Right lung (tissue), 10 donors: Measurements from ENCODE around the gene BACE1. TPM values are rescaled to one million over a fixed set of nuclear protein-coding genes. Genes with fewer than 3 reads are reported as not detected.
"Not testable (repeated sequence)": the region's sequence is repeated elsewhere in the genome, so short reads cannot be mapped to it uniquely, and the experiment has no call there.

Experiments used
- DNase-seq, 2 donors: peaks; one replicate each; pipeline ENCODE4 v3.0.0-alpha.2; 2013
- long read RNA-seq, 8 donors: transcript quantifications; one replicate each; lab custom pipeline, GENCODE V29; 2026
- polyA plus RNA-seq, 5 donors: library from polyadenylated mRNA; unstranded; fragments of 120-200 nt; gene quantifications; one replicate each; pipeline versions ENCODE4 v1.2.1 to v1.2.3, GENCODE V29; 2013; ENCODE audit warnings: inconsistent platforms in 1 of 5, low replicate concordance in 1 of 5; ENCODE audit not compliant: insufficient read length in 5 of 5, insufficient read depth in 1 of 5

BACE1 gene
- 10 to 100 TPM; 41.7 to 52.5 (median 45.9) TPM for polyA plus RNA-seq
- long read RNA-seq, donor 1, full-length matches to known transcripts: 13 of 13 reads
- long read RNA-seq, donor 1, partial matches to known transcripts: 0 of 13 reads
- long read RNA-seq, donor 1, other reads (novel, unspliced or antisense): 0 of 13 reads
- long read RNA-seq, donor 2, full-length matches to known transcripts: 6 of 6 reads
- long read RNA-seq, donor 2, partial matches to known transcripts: 0 of 6 reads
- long read RNA-seq, donor 2, other reads (novel, unspliced or antisense): 0 of 6 reads
- long read RNA-seq, donor 3, full-length matches to known transcripts: 1 of 1 reads
- long read RNA-seq, donor 3, partial matches to known transcripts: 0 of 1 reads
- long read RNA-seq, donor 3, other reads (novel, unspliced or antisense): 0 of 1 reads
- long read RNA-seq, donor 4, full-length matches to known transcripts: 2 of 2 reads
- long read RNA-seq, donor 4, partial matches to known transcripts: 0 of 2 reads
- long read RNA-seq, donor 4, other reads (novel, unspliced or antisense): 0 of 2 reads
- long read RNA-seq, donor 5, full-length matches to known transcripts: 7 of 13 reads
- long read RNA-seq, donor 5, partial matches to known transcripts: 6 of 13 reads
- long read RNA-seq, donor 5, other reads (novel, unspliced or antisense): 0 of 13 reads
- long read RNA-seq, donor 6, full-length matches to known transcripts: 14 of 14 reads
- long read RNA-seq, donor 6, partial matches to known transcripts: 0 of 14 reads
- long read RNA-seq, donor 6, other reads (novel, unspliced or antisense): 0 of 14 reads
- long read RNA-seq, donor 7, full-length matches to known transcripts: 5 of 5 reads
- long read RNA-seq, donor 7, partial matches to known transcripts: 0 of 5 reads
- long read RNA-seq, donor 7, other reads (novel, unspliced or antisense): 0 of 5 reads
- long read RNA-seq, donor 8, full-length matches to known transcripts: 3 of 3 reads
- long read RNA-seq, donor 8, partial matches to known transcripts: 0 of 3 reads
- long read RNA-seq, donor 8, other reads (novel, unspliced or antisense): 0 of 3 reads

GRCh38 chr11:117316197-117316961, at the start of gene BACE1:
Gene BACE1 (minus strand): TSS chr11:117316256. CDS start chr11:117315795, 461 bp downstream.
- peak; percentile 78 to 81 for DNase-seq

GRCh38 chr11:117361432-117361831, 45.4 kb upstream of the BACE1 start:
- DNase-seq: no peak

GRCh38 chr11:117356126-117356890, 40.3 kb upstream of the BACE1 start:
- no peak for DNase-seq

- no peak for DNase-seq
Observed at GRCh38 chr11:117354550-117354949, 38.5 kb upstream of the BACE1 start.

GRCh38 chr11:117345039-117345438, 29.0 kb upstream of the BACE1 start:
- DNase-seq: no peak

- DNase-seq: no peak
Observed at GRCh38 chr11:117337076-117337475, 21.0 kb upstream of the BACE1 start.

GRCh38 chr11:117335399-117335798, 19.3 kb upstream of the BACE1 start:
- DNase-seq: no peak

- DNase-seq: no peak
Observed at GRCh38 chr11:117334896-117335295, 18.8 kb upstream of the BACE1 start.

- DNase-seq: no peak
Observed at GRCh38 chr11:117333917-117334316, 17.9 kb upstream of the BACE1 start.

- no peak for DNase-seq
Observed at GRCh38 chr11:117332843-117333242, 16.8 kb upstream of the BACE1 start.

GRCh38 chr11:117328375-117329010, 12.4 kb upstream of the BACE1 start:
- no peak for DNase-seq

GRCh38 chr11:117327567-117328374, 11.7 kb upstream of the BACE1 start, which contains the start of gene CEP164:
Gene CEP164 (plus strand): TSS chr11:117327854. CDS start chr11:117338587, 10,733 bp downstream.
- peak; percentile 96 for DNase-seq

GRCh38 chr11:117327255-117327566, 11.2 kb upstream of the BACE1 start:
- not testable (repeated sequence) for DNase-seq

- DNase-seq: no peak
Observed at GRCh38 chr11:117319214-117319840, 3.3 kb upstream of the BACE1 start.

- DNase-seq: no peak
Observed at GRCh38 chr11:117318738-117319137, 2.7 kb upstream of the BACE1 start.

GRCh38 chr11:117315285-117316196, 515 bp downstream of the BACE1 start:
- DNase-seq: peak in 1 of 2 donors; percentile 18

GRCh38 chr11:117314840-117315239, 1.2 kb downstream of the BACE1 start:
- DNase-seq: no peak
